GM20431 (cell line): ENCODE measurements around the gene ARHGAP32.
"Not testable (repeated sequence)": the region's sequence is repeated elsewhere in the genome, so short reads cannot be mapped to it uniquely, and the experiment has no call there.

ENCODE experiments used
- in situ Hi-C: fragments of 300-500 bp; cut with MseI, MboI; formaldehyde crosslinking; loops from one replicate; pipeline ENCODE4 v1.15.0; 2020; ENCODE audit warnings: low sequenced_read_pairs; ENCODE audit not compliant: unreplicated experiment

ARHGAP32 gene

DNA sequence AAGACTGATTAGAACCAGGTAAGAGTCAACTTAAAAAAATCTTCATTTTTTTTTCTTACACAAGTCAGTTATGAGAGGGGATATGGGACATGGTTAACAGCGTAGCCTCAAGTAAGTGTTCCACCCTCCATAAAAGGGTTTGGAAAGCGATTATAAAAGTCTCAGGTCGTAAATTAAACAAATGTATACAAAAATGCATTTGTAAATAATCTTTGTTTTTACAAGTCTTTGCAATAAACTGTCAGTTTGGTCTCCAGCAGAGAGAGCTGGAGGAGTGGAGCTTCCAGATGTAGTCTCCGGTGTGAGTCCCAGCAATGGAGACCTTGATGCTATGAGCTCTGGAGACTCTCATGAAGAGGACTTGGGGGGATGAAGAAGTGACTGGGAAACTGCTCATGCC, 149.6 kb downstream of the ARHGAP32 start:
- in situ Hi-C loops = no loop called here

DNA sequence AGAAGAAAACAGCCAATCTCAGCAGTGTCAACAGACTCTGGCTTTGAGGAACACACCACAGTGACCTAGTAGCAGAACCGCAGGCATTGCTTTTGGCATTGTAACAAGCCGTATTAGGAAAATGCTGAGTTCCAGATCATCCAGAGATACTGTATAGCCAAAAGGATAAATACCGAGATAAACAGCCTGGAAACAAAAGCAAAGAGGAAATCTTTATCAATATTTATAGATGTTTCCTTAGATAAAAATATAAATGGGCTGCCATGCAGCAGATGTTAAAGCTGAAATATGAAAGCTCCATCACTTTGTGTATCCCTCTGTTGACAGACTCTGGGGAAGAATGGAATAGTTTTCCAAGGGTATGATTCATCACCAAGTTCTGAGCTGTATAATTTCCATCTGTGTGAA, 150.5 kb downstream of the ARHGAP32 start:
- in situ Hi-C loops = no loop called here

DNA sequence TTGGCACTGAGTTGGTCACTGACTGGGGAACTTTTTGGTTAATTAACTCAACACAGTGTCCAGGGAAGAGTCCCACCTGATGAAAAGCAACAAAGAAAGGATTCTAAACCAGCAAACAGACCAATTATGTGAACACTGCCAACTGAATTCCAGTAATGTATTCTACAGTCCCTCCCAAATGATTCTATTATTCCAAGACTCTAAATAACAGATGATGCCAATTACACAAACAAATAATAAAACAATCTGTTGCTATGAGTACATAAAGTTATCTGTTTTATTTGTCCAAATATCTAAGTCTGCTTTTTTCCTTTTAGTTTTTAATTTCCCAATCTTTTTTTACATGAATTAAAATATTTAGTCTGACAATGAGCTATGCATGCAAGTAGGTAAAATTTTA, 151.2 kb downstream of the ARHGAP32 start:
- in situ Hi-C loops = no loop called here

DNA sequence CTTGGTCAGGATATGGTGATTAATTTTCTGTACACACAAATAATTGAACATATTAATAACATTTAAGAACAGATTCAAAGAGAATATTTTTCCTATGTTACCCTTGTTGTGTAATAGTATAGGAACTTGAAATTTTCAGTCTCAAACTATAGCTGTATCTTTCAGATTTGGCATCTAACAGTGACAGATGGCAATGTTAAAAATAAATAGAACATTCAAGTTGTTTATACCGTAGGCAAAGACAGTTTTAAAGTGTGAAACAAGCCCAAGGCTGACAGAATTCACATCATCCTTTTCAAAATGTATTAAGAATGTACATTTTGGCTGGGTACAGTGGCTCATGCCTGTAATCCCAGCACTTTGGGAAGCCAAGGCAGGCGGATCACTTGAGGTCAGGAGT, 156.9 kb downstream of the ARHGAP32 start:
- in situ Hi-C loops = no loop called here

DNA sequence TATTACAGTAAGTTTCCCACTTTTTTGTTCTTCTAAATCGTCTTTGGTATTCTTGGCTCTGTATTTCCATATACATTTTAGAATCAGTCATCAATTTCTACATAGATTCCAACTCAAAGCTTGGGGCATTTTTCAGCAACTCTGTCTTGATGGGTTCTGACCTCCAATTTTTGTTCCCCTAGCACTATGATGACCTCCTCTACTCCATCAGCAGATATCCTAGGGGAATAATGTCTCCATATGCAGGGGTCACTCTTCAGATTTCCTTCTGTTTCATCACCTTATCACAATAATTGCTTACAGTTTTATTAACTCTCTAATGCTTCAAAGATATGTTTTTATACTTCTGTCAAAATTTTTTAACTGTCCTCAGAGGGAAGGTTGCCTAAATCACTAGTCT, 158.1 kb downstream of the ARHGAP32 start:
- in situ Hi-C loops = no loop called here

DNA sequence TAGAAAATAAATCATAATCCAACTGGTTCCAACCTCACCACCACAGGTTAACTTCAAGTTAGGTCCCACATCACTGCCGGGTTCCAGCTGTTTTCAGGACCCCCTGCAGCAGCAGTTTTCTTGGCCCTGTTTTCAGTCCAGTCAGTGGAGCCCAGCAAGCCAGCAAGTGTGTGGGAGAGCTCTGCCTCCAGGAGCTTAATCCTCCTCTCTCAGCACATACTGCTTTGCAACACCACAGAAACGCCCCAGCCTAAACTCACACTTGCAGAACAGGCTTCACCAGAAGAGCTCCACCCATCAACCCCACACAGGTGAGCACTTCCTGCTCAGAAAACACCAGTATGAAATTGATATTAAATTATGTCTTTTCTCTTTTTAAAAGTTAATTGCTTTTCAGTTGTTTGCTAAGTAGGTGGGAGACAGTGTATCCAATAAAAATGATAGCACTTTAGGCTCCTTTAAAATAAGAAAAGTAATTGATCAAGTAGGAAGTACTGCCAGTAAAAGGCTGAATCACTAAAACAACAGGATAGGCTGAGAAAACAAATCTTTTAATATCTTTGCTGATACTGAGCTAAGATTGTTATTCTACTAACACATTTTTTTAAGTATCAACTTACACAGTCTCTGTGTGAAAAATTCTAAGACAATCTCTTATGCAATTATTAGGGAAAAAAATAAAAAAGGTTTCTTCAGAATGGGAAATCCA, 168.0 kb downstream of the ARHGAP32 start:
- in situ Hi-C loops = no loop called here

DNA sequence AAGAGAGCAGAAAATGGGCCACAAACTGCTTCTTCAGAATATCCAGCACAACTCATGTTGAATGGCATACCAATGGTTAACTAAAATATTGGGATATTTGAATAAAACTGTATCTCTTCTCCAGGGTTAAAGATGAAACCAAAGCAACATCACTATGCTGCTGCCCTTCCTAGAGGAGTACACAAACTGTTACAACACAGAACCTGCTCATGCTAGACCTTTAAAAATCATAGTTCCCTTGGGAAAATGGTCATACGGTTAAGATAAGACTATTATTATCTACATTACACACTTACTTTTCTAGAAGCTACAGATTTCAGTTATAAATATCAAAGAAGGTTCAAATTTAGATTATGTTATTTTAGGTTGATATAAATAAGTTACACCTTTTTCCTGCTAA, 170.8 kb downstream of the ARHGAP32 start:
- in situ Hi-C loops = no loop called here

DNA sequence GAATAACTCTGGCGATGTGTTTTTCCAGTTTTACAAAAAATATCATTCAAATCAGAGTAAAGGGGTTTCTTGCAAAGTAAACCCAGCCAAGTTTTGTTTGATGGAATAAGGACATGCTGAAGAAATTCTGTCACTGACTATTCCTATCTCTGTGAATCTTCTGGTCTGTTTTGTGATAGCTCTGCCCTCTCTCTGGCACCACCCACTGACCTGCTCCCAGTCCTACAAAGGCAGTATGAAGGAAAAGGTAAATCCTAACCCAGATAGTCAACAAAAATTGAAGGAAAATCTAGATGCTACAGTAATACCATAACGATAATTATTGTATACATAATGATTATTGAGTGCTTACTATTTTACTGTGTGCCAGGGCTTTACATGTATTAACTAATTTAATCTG, 173.1 kb downstream of the ARHGAP32 start:
- in situ Hi-C loops = no loop called here

DNA sequence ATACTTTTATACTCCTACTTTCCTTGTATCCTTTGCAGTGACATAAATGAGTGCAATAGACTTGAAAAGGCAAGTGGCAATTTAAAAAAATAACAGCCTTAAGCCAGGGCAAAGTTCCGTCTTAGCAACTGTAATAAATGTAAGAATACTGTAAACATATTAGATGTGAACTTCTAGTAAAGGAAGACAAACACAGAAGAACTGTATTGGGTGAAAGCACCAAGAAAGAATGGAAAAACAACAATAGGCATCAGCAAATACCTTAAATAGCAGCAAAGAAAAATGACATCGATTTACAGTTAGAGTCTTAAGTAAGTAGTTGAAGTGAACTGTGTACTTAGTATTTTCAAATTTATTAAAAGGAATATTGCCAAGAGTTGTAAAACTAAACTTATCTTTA, 174.0 kb downstream of the ARHGAP32 start:
- in situ Hi-C loops = no loop called here

DNA sequence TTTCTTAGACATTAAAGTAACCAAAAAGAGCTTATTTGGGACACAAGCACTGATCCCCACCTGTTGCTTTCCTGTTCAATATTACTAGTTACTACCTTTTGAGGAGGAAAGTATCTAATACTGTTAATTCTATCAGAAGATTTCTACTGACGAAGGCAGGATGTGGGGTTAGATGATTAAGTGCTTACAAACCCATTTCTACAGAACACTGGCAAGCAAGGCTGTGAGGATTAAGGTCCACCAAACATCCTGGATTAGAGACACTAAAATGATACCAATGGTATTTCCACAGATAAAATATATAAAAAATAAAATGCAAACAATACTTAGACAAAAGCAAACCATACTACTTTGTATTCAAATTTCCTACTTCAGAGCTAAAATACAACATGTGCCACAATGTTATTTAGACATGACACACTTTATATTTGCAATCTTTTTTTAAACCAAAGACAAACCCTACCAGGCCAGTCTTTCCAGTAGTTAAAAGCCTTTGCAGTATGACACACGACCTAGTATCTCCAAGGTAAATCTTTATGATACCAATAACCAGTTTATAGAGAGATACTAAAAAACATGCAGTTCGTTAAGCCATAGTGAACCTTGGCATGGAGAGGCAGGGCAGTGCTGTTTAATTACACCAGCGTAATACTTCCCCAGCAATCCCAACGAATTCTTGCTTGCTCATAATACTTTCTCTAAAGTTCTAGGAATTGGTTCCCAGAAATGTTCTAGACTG, 178.2 kb downstream of the ARHGAP32 start:
- in situ Hi-C loops = no loop called here

DNA sequence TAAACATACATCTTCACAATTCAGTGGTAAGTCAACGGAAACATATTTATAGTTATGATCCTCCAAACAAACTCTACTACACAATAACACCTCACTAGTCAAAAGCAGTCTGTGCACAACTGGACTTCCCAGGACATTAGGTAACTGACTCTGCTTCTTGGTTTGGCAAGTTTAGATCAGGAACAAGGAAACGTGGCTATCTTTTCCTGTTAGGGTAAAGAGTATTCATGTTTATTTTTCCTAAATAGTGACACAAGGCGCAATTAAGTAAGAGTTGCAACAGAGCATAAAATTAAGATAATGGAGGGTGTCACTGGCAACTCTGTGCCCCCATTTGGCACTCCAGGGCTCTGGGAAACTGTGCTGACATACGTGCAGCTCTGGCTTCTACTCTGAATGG, 179.2 kb downstream of the ARHGAP32 start:
- in situ Hi-C loops = no loop called here

DNA sequence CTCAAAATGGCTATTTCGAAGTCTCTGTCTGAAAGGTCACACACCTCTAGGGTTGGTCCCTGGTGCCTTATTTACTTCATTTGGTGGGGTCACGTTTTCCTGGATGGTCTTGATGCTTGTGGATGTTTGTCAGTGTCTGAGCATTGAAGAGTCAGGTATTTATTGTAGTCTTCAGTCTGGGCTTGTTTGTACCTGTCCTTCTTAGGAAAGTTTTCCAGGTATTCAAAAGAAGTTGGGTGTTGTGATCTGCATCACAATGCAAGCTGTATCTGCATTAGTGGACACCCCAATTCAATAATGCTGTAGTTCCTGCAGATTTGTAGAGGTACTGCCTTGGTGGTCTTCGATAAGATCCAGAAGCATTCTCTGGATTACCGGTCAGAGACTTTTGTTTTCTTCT, 186.0 kb downstream of the ARHGAP32 start:
- in situ Hi-C loops = no loop called here

DNA sequence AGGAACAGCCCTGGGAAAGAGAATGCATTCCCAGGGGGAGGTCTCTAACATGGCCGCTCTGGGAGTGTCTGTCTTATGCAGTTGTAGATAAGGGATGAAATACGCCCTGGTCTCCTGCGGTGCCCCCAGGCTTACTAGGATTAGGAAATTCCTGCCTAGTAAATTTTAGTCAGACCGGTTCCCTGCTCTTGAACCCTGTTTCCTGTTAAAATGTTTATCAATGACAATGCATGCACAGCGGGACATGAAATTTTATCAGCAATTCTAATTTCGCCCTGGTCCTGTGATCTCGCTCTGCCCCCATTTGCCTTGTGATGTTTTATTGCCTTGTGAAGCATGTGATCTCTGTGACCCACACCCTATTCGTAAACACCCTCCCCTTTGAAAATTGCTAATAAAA, 193.0 kb downstream of the ARHGAP32 start:
- in situ Hi-C loops = not testable (repeated sequence)

DNA sequence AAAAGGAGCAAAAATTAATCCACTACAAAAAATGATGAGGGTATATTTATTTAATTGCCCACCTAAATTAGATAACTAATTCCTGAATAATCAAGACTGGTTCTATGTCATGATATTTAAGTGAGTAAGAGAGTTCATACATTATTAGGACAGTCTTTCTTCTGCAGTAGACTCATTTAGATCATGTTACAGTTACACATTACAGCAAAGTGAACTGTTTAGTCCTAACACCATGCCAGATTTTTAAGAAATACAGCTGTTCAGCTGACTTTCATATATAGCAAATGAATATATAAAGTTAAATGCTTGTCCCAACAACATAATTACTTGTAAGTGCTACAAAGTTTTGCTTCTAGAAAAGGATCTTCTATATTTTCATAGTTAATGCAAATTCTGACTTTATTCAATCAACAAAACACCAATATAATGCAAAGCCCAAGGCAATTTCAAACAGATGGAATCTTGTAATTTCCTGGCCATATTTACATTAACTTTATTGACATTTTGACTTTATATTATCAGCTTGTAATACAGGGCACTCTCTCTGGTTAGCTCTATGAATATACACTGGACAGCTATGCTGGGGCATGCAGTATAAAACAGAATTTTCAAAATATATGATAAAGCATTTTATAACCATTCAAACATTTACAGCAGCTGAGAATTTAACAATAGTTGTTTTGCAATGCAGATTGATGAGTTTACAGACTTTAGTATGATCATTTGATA, 203.7 kb downstream of the ARHGAP32 start:
- in situ Hi-C loops = no loop called here

DNA sequence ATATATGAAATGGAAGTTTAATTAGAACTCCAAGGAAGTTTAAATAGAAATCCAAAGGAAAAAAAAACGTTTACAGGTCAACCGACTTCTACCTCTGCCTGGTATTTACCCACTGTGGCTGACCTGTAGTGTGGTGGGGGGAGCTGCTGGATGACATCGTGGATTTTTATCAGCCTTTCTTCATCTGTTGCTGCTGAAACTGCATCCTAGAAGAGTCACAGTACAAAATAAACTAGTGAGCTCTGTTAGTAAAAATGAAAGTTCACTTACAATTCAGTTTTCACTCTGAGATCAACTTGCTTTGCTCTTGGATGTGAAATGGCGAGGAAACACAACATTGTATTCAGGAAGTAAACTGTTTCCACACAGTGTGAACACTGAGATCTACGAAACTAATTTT, 206.2 kb downstream of the ARHGAP32 start:
- in situ Hi-C loops = no loop called here

DNA sequence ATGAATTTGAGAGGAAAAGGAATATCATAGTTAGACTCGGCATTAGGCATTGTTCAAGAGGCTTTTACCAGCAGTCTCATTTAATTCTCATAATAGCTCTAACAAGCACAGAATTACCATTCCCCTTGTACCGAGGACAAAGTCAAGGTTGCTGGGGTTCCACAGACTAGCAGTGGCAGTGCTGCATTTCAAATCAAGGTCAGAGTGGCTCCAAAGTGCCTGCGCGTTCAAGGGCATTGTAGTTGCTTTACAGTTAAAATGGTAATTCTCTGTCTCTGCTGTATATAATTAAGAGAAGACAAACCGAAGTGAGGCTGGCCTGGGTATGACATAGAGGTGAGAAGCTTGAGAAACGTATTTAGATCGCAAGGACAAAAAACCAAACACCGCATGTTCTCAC, 209.1 kb downstream of the ARHGAP32 start:
- in situ Hi-C loops = no loop called here

DNA sequence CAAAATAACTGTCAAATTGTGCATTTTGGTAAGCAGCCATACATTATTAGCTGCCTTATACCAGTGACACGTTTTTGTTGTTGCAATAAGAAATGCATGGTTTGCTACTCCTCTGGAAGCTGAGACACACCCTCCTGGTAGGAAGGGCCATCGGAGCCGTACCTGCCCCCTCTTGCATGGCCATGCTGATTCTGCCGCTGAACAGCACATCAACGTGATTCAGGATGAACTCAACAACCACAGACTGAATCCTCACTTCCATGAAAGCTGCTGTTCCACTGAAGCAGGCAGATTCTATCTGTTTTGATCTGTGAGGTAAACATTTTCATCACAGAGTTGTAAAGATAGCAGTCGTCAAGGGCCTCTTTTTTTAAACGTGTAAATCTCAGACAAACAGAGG, 210.9 kb downstream of the ARHGAP32 start:
- in situ Hi-C loops = no loop called here

DNA sequence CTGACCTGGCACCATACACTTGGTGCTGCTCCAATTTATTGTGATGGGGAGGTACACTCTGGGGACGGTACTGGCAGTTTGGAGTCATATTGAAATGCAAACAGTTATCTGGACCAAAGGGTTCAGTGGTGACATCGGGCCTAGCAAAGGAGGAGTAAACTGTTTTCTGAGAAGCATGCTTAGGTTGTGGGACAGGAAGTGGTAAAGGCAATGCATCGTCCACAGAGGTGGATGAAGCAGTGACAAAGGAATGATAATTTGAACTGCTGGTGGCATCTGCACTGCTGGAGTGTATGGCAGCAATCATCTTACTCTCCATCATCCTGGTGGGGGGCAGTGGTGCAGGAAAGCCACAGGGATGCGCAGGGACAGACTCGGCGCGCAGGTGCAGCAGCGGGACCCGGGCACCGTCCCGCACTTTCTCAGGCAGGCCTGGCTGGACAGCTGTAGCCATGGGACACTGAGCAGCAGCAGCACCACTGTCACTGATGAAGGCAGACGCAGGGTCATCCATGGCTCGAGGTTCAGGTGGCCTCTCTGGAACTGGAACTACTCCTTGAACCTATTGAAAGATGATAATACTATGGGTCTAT, 221.4 kb downstream of the ARHGAP32 start:
- in situ Hi-C loops = no loop called here

DNA sequence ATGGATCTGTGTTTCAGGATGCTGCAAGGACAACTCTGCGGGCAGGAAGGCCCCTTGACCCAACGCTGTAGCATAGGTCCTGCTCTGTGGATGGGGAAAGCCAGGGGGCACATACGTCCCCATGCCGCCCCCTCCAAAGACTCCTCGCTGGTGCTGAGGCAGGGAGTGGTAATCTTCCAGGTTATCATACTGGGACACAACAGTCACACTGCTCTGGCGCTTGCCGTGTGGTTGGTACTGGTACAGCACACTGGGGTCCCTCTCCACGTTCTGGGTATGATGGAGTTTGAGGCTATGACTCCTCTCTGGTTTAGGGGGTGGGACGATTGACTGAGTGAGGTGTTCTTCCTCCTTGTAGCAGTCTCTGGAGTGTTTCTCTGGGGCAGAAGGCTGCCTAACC, 223.2 kb downstream of the ARHGAP32 start:
- in situ Hi-C loops = no loop called here

DNA sequence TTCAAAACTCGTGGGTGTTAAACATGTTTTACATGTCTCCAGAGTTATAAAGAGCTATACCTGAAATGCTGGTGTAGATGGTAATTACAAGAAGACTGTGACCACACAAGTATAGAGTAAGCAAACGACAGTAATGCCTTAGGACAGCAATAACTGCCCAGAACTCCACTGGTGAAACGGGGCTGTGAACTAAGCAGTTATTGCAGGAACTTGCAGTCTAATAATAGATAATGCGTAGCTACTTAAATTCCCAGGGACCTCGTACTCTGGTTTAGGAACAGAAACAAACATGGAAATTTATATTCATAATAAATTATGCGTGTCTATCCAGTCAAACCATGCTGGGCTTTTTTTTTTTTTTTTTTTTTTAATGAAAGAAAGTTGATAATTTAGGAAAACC, 224.5 kb downstream of the ARHGAP32 start:
- in situ Hi-C loops = no loop called here

DNA sequence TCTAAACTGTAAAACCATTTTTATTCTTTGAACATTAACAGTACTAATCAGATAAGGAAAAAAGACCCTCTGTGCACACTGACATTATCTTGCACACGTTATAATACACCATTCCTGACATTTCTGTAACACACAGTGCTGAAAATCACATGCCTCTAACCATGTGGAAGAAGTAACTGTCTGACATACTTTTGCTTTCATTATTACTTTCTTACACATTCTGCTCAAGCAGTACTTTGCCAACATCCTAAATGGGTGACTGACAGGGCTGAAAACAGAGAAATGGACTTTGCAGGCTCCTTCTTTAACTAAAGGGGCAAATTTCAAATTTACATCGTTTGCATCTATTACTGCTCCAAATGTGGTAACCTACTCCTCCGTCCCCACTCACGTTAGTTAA, 226.6 kb downstream of the ARHGAP32 start:
- in situ Hi-C loops = no loop called here
